NCI-H2227 treated with DMSO at 0.1 percent for 48 hours (cell line): Measurements from ENCODE around the gene GNPTAB.

Source experiments
- DNase-seq: peaks from one replicate; lab custom pipeline; 2025; lab: John Stamatoyannopoulos, UW

Gene GNPTAB

DNA sequence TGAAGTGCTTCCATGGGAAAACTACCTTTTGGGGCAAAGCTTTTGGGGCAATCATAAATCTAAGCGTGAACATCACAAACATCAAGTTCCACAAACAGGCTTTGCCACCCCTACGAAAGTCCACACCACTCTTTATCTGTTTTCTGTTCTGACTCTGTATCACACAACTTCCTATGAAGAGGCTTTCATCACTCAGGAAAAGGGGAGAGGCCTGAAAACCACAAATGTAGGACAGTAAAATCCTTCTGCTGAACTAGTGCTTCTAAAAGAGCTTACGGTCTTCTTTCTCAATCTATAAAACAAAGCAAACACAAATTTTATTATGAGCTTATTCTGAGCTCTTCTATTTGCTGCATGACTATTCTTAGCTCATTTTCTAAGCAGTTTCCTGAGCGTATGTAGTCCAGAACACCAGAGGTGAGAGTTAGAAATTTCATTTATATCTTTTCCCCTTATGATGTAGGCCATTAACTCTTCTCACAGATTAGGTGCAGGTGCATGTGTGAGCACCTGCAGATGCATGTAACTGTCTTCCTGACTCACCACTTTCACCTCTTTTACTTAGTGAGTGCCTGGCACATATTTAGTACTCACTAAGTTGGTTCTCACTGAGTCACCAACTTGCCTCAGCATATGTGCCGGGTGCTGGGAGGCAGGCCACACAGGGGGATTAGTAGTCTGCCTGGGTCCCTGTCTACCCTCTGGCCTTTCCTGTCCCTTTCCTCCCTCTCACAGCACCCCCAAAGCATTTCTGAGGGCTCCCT is 58.6 kb downstream of the GNPTAB start:
- DNase-seq = no peak

DNA sequence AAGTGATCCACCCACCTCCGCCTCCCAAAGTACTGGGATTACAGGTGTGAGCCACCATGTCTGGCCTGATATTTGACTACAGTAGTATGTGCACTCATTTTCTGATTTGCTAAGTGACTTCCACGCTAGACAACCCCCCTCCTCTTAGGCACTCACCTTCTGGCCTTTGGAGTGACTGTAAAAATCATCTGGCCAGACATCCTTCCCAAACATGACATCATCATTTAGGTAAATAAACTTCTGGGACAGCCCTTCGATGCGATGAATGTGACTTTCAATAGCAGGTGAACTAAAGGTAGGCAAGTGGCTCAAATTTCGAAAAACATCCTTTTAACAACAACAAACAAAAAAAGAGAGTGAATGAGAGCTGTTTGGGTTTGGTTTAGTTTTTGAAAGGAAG is 60.9 kb downstream of the GNPTAB start:
- DNase-seq = no peak

DNA sequence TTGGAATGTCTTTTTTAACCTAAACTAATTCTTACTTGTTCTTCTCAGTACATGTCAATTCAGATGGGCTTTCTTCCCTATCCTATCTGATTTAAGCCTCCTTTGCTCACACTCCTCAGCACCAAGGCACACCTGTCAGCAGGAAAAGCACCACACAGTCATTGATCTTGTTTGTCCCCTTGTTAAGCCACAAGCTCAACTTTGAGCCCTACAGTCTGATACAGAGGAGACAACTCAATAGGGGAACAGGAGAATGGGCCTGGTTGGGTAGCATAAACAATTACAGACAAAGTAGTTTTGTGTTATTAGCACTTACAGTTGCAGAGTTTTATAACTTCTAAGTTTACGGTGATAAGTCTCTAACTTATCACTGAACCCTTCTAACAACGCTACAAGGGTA is 62.0 kb downstream of the GNPTAB start:
- no peak for DNase-seq

- DNase-seq = no peak
Measured at GRCh38 chr12:101767537-101767936, 63.2 kb downstream of the GNPTAB start.

- DNase-seq = no peak
Measured at GRCh38 chr12:101764051-101764792, 66.5 kb downstream of the GNPTAB start.

GRCh38 chr12:101763246-101763931 is 67.4 kb downstream of the GNPTAB start:
- DNase-seq = no peak

DNA sequence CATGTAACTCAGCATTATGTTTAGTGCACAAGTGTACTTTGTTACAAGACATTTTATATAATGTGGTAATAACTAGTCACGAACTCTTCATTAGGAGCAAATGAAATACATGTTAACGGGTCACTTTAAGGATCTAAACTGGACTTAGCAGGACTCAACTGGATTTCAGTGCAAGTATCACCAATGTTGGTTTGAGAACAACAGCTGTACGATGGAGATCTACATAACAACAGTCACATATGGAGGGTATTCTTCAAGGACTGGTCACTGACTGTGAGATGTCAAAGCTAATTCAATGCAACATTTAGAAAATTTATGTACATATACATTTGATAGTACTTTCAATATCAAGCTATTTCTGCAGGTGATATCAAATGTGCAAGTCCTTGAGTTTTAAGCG is 69.0 kb downstream of the GNPTAB start:
- no peak for DNase-seq

DNA sequence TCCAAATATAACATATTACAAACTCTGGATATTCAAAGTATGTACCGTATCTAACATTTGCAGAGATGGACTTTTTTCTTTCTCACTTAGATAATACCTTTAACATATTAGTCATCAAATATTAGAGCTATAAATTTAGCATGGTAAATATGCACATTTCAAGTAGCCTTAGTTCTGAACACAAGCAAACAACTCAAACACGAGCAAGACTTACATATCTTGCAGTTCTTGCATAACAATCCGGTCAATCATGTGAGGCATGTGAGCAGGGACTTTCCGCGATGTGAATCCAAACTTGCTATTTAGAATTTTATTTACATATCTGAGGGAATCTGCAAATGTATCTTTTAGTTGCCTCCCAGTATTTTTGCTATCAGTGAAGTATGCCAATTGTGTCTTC is 69.4 kb downstream of the GNPTAB start:
- DNase-seq = no peak

DNA sequence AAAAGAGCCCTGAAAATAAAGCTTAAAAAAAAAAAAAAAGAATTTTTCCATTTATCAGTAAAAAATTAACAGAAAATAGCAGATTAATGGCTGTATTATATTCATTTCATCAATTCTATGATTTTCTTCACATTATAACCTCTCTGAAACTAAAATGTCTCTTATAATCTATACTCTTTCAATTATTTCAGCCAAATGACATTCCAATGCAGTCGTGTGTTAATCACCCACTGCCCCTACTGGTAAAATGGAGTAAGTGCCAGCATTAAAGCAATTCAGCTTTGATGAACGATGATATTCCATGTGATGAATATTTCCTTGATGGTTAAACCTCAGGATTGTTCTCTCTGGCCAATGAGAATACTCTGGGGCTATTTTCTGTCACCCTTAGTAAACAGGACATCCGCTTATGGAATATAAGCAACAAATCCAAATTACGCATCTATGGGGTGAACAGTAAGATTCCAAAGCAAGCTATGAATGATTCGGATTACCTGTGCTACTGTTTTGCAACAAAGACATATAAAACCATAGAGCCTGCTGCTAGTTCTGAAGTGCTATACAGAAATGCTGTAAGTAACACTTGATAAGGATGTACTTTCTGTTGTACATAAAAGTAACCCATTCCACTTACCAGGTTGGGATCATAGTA is 71.2 kb downstream of the GNPTAB start:
- DNase-seq = no peak

DNA sequence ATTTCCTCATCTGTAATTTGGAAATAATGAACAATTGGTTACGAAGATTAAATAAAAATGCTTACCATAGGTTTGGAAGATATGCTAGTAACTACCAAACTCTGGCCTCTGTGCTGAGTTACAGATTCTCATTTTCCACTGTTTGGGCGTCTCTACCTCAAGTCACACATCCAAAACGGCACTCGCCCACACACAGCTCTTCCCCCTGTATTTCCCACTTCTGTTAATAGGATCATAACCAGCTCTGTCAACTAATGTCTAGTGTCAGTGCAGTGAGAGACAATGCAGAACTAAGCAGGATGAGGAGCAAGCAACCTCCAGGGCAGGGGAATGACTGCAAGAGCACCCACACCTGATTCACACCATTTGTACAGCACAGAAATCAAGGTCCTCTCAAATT is 80.6 kb downstream of the GNPTAB start:
- DNase-seq = no peak

GRCh38 chr12:101749657-101750056 is 81.1 kb downstream of the GNPTAB start:
- DNase-seq = no peak

DNA sequence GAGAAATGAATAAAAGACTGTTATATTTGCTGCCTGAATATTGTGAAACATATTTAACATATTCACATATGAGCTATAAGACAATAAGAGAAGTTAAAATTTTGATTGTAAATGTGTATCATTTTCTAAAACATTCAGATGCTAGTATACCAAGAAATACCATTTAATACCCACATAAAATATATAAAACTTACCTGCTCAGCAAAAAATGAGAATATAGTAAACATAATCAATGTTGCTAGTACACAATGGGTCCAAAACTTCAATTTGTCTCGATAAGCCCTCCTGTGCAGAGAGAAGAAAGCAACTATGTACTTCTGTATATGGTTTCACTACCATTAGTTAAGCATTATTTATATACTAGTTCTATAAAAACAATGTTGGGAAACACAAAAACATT is 81.9 kb downstream of the GNPTAB start:
- DNase-seq = no peak

GRCh38 chr12:101747697-101748096 is 83.1 kb downstream of the GNPTAB start:
- DNase-seq = no peak

- no peak for DNase-seq
Measured at GRCh38 chr12:101746661-101747060, 84.1 kb downstream of the GNPTAB start.

- no peak for DNase-seq
Measured at GRCh38 chr12:101746196-101746595, 84.6 kb downstream of the GNPTAB start.

DNA sequence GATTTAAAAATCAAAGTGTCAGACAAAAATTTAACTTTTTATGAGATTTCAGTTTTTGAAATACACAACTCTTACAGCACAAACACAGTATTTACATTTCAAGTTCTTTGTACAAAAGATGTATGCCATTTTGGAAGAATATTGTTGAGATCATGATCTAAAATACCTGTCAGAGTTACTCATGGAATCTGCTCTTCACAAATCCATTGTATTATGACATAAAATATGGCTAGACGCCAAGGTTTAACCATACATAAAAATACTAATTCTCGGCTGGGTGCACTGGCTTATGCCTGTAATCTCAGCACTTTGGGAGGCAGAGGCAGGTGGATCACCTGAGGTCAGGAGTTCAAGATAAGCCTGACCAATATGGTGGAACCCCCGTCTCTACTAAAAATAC is 85.3 kb downstream of the GNPTAB start:
- no peak for DNase-seq

DNA sequence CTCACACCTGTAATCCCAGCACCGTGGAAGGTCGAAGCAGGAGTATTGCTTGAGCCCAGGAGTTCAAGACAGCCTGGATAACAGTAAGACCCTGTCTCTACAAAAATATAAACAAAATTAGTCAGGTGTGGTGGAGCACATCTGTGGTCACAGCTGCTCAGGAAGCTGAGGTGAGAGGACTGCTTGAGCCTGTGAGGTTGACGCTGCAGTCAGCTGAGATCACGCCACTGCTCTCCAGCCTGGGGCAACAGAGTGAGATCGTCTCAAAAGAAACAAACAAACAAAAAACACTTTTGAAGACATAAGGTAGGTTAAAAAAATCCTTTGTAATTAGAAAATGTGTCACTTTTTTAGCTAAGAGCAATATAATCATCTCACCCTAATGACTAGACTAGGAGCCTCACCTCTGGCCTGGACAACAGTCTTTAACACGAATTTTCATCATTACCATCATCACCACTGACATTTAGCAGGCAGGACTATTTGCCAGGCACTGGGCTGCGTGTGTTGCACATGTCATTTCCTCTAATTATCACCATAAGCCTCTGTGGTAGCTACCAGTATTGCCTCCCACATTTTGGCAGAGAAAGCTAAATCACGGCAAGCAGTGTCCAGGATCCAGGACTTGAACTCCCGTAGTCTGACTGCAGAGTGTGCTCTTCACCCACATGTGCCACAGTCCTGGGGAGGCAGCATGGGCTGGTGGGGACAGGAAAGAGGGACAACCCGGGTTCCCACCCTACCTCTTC is 86.9 kb downstream of the GNPTAB start:
- DNase-seq = no peak

GRCh38 chr12:101743242-101743641 is 87.5 kb downstream of the GNPTAB start:
- DNase-seq = no peak

- DNase-seq = no peak
Measured at GRCh38 chr12:101740980-101741379, 89.8 kb downstream of the GNPTAB start.

DNA sequence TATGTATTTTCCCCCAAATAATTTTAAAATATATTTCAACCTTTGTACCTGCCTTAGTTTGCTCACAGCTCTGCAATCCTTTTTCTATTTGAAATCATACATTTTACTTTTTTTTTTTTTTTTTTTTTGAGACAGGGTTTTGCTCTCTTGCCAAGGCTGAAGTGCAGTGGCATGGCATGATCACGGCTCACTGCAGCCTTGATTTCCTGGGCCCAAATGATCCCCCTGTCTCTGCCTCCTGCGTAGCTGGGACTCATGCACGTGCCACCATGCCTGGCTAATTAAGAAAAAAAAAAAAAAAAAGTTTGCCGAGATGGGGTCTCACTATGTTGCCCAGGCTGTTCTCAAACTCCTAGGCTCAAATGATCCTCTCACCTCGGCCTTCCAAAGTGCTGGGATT is 90.2 kb downstream of the GNPTAB start:
- no peak for DNase-seq

- DNase-seq = no peak
Measured at GRCh38 chr12:101738920-101739665, 91.7 kb downstream of the GNPTAB start, which contains the start of gene SYCP3. Gene SYCP3, minus strand, starts transcription at chr12:101739462. Its CDS starts 1,527 bp downstream, at chr12:101737935.
